Hematopoietic multipotent progenitor cell (in vitro differentiated cells): ENCODE results near the gene TNFAIP8L2. TPM values are rescaled to one million over a fixed set of nuclear protein-coding genes. Genes with fewer than 3 reads are reported as not detected.
A peak's percentile ranks its signal among the peaks of the same experiment; 100 is the strongest.
"Not testable (repeated sequence)": the region's sequence is repeated elsewhere in the genome, so short reads cannot be mapped to it uniquely, and the experiment has no call there.

Experiments
- DNase-seq, 3 donors: peaks; one replicate each; pipeline ENCODE4 v3.0.0-alpha.2; 2011 to 2015; ENCODE audit warnings: low read depth in 2 of 3, low spot score in 2 of 3
- total RNA-seq: library from RNA; depleted of rRNA; stranded (reverse); fragments of >200 nt; gene quantifications from one replicate; pipeline ENCODE4 v1.2.3, GENCODE V29; 2012

TNFAIP8L2 gene
- total RNA-seq, 1 donor = 74.1 TPM

- no peak for DNase-seq
Observed at GRCh38 chr1:151187205-151187604, 30.8 kb downstream of the TNFAIP8L2 start.

- not testable (repeated sequence) for DNase-seq
Observed at GRCh38 chr1:151188667-151189066, 32.2 kb downstream of the TNFAIP8L2 start.

- DNase-seq = peak; percentile 65 to 90 (median 85)
Observed at GRCh38 chr1:151189637-151190445, 33.4 kb downstream of the TNFAIP8L2 start, which contains the start of gene VPS72. TSS of gene VPS72 (minus strand) at chr1:151190197. CDS start at chr1:151190121, 76 bp downstream.

GRCh38 chr1:151192047-151192446 is 35.6 kb downstream of the TNFAIP8L2 start:
- DNase-seq = no peak

GRCh38 chr1:151193304-151193703 is 36.9 kb downstream of the TNFAIP8L2 start:
- DNase-seq = no peak

- DNase-seq = no peak
Observed at GRCh38 chr1:151193856-151194255, 37.4 kb downstream of the TNFAIP8L2 start.

- DNase-seq = not testable (repeated sequence)
Observed at GRCh38 chr1:151194894-151195594, 38.6 kb downstream of the TNFAIP8L2 start.

- DNase-seq = peak in 2 of 3 donors; percentile 71 to 87
Observed at GRCh38 chr1:151196292-151196800, 39.9 kb downstream of the TNFAIP8L2 start.

GRCh38 chr1:151197863-151198253 is 41.4 kb downstream of the TNFAIP8L2 start:
- DNase-seq = no peak

GRCh38 chr1:151198254-151199127 is 42.0 kb downstream of the TNFAIP8L2 start, which contains the start of gene PIP5K1A:
TSS of gene PIP5K1A (plus strand) at chr1:151198552. CDS start at chr1:151198997, 445 bp downstream.
- DNase-seq = peak; percentile 94 to 99 (median 98)

- no peak for DNase-seq
Observed at GRCh38 chr1:151199873-151200581, 43.6 kb downstream of the TNFAIP8L2 start.

- not testable (repeated sequence) for DNase-seq
Observed at GRCh38 chr1:151205381-151205965, 49.0 kb downstream of the TNFAIP8L2 start.

Other genes starting within 250 kb of the TNFAIP8L2 start
- 47.9 TPM for gene SETDB1, start 230.3 kb upstream of the TNFAIP8L2 start, total RNA-seq
- 123 TPM for gene CERS2, start 181.8 kb upstream of the TNFAIP8L2 start, total RNA-seq
- 0.54 TPM for gene ANXA9, start 174.4 kb upstream of the TNFAIP8L2 start, total RNA-seq
- gene MINDY1, start 149.7 kb upstream of the TNFAIP8L2 start, total RNA-seq = 41.7 TPM
- 22.6 TPM for gene PRUNE1, start 148.2 kb upstream of the TNFAIP8L2 start, total RNA-seq
- under 0.01 TPM for gene BNIPL, start 120.1 kb upstream of the TNFAIP8L2 start, total RNA-seq
- gene C1orf56, start 108.9 kb upstream of the TNFAIP8L2 start, total RNA-seq = 5.1 TPM
- 75.4 TPM for gene CDC42SE1, start 97.0 kb upstream of the TNFAIP8L2 start, total RNA-seq
- 1.9 TPM for gene MLLT11, start 96.3 kb upstream of the TNFAIP8L2 start, total RNA-seq
- 5.7 TPM for gene GABPB2, start 85.9 kb upstream of the TNFAIP8L2 start, total RNA-seq
- gene SEMA6C, start 10.0 kb upstream of the TNFAIP8L2 start, total RNA-seq = 10.2 TPM
- gene LYSMD1, start 9.3 kb downstream of the TNFAIP8L2 start, total RNA-seq = 2.4 TPM
- 21.5 TPM for gene SCNM1, start 9.5 kb downstream of the TNFAIP8L2 start, total RNA-seq
- under 0.01 TPM for gene TMOD4, start 19.3 kb downstream of the TNFAIP8L2 start, total RNA-seq
- 43.4 TPM for gene VPS72, start 33.5 kb downstream of the TNFAIP8L2 start, total RNA-seq
- 28.5 TPM for gene PIP5K1A, start 41.9 kb downstream of the TNFAIP8L2 start, total RNA-seq
- gene PSMD4, start 98.1 kb downstream of the TNFAIP8L2 start, total RNA-seq = 194 TPM
- 45.5 TPM for gene ZNF687, start 125.7 kb downstream of the TNFAIP8L2 start, total RNA-seq
- 70.0 TPM for gene PI4KB, start 170.8 kb downstream of the TNFAIP8L2 start, total RNA-seq
- gene RFX5, start 190.6 kb downstream of the TNFAIP8L2 start, total RNA-seq = 89.7 TPM
- gene SELENBP1, start 216.1 kb downstream of the TNFAIP8L2 start, total RNA-seq = 3.0 TPM
- gene PSMB4, start 242.9 kb downstream of the TNFAIP8L2 start, total RNA-seq = 461 TPM